HepG2 (cell line): ENCODE measurements around the gene CEP120.

Experiments used
- CHCHD3 ChIP-seq: sonication (generic); formaldehyde crosslinking; IDR thresholded peaks from 2 replicates; pipeline ENCODE4 v1.8.0; 2022; ENCODE audit warnings: mild to moderate bottlenecking, missing genetic modification reagents, moderate library complexity
- EZH2 ChIP-seq: conservative IDR thresholded peaks from 2 replicates; pipeline ENCODE4 v1.6.1; 2012; ENCODE audit warnings: mild to moderate bottlenecking, low read depth, low read length, moderate library complexity
- FOXA1 ChIP-seq, 2 experiments: fragments of 450-650 bp in 1 of 2; sonication (generic) in 1 of 2; formaldehyde crosslinking in 1 of 2; IDR thresholded peaks; 2 replicates each; pipeline versions ENCODE4 v1.4.0 to v1.6.1; 2016 to 2020; ENCODE audit warnings: missing genetic modification reagents in 1 of 2
- NFYC ChIP-seq: IDR thresholded peaks from 2 replicates; pipeline ENCODE4 v1.6.1; 2016; ENCODE audit warnings: missing genetic modification reagents, missing compliant biosample characterization
- STAG1 ChIP-seq: sonication (generic); formaldehyde crosslinking; IDR thresholded peaks from 2 replicates; pipeline ENCODE4 v1.4.0; 2020; ENCODE audit warnings: missing genetic modification reagents
- SUZ12 ChIP-seq: fragments of 150-350 bp; IDR thresholded peaks from 2 replicates; pipeline ENCODE4 v1.6.1; 2014; ENCODE audit warnings: low read depth, low read length
- ZNF567 ChIP-seq: sonication (generic); formaldehyde crosslinking; IDR thresholded peaks from 2 replicates; pipeline ENCODE4 v1.8.1; 2023; ENCODE audit warnings: mild to moderate bottlenecking, missing genetic modification reagents, borderline replicate concordance
- TF ChIP-seq, protein P1 (sequence below), 2 experiments: IDR thresholded peaks; 2 replicates each; pipeline ENCODE4 v1.6.1; 2011 to 2012; ENCODE audit warnings: low read length in 2 of 2, borderline replicate concordance in 1 of 2, low read depth in 1 of 2, mild to moderate bottlenecking in 1 of 2, moderate library complexity in 1 of 2
- TF ChIP-seq, protein P2 (sequence below), 2 experiments: sonication (generic) in 1 of 2; formaldehyde crosslinking in 1 of 2; IDR thresholded peaks; 2 replicates each; pipeline versions ENCODE4 v1.4.0 to v1.6.1; 2018 to 2020; ENCODE audit warnings: missing genetic modification reagents in 2 of 2, borderline replicate concordance in 1 of 2, low read depth in 1 of 2, mild to moderate bottlenecking in 1 of 2, missing biosample characterization in 1 of 2
- TF ChIP-seq, protein P3 (sequence below): IDR thresholded peaks from 2 replicates; pipeline ENCODE4 v1.6.1; 2016; ENCODE audit warnings: control low read depth

DNA sequence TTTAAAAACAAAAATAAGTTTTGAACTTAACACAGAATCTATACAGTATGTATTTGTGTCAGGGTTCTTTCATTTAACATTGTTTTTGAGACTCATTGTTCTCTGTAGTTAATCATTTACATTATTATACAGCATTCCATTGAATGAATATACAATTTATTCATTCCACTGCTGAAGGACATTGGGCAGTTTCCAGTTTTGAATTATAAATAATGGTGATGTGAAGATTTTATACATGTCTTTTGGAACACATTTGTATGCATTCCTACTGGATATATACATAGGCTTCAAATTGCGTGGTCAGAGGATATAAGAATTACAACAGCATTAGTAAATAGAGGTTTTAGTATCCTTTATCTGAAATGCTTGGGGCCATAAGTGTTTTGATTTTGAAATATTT is 72.0 kb downstream of the CEP120 start:
- TF ChIP-seq EZH2 (no peak), NFYC (CRISPR knock-in tag) (no peak), CHCHD3 (CRISPR knock-in tag) (no peak), ZNF567 (CRISPR knock-in tag) (no peak), STAG1 (CRISPR knock-in tag) (no peak), FOXA1 (IDR thresholded peaks at IDR 0.05) (no peak), FOXA1 (CRISPR knock-in tag; IDR thresholded peaks at IDR 0.05) (no peak), SUZ12 (no peak)
- TF ChIP-seq, protein P1, sequence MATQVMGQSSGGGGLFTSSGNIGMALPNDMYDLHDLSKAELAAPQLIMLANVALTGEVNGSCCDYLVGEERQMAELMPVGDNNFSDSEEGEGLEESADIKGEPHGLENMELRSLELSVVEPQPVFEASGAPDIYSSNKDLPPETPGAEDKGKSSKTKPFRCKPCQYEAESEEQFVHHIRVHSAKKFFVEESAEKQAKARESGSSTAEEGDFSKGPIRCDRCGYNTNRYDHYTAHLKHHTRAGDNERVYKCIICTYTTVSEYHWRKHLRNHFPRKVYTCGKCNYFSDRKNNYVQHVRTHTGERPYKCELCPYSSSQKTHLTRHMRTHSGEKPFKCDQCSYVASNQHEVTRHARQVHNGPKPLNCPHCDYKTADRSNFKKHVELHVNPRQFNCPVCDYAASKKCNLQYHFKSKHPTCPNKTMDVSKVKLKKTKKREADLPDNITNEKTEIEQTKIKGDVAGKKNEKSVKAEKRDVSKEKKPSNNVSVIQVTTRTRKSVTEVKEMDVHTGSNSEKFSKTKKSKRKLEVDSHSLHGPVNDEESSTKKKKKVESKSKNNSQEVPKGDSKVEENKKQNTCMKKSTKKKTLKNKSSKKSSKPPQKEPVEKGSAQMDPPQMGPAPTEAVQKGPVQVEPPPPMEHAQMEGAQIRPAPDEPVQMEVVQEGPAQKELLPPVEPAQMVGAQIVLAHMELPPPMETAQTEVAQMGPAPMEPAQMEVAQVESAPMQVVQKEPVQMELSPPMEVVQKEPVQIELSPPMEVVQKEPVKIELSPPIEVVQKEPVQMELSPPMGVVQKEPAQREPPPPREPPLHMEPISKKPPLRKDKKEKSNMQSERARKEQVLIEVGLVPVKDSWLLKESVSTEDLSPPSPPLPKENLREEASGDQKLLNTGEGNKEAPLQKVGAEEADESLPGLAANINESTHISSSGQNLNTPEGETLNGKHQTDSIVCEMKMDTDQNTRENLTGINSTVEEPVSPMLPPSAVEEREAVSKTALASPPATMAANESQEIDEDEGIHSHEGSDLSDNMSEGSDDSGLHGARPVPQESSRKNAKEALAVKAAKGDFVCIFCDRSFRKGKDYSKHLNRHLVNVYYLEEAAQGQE (IDR thresholded peaks at IDR 0.05; ENCODE audit: borderline replicate concordance in 1 of 2, low read depth in 1 of 2, low read length in 2 of 2), result no peak
- TF ChIP-seq, protein P2, sequence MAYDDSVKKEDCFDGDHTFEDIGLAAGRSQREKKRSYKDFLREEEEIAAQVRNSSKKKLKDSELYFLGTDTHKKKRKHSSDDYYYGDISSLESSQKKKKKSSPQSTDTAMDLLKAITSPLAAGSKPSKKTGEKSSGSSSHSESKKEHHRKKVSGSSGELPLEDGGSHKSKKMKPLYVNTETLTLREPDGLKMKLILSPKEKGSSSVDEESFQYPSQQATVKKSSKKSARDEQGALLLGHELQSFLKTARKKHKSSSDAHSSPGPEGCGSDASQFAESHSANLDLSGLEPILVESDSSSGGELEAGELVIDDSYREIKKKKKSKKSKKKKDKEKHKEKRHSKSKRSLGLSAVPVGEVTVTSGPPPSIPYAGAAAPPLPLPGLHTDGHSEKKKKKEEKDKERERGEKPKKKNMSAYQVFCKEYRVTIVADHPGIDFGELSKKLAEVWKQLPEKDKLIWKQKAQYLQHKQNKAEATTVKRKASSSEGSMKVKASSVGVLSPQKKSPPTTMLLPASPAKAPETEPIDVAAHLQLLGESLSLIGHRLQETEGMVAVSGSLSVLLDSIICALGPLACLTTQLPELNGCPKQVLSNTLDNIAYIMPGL (CRISPR knock-in tag; IDR thresholded peaks at IDR 0.05; ENCODE audit: borderline replicate concordance in 1 of 2, low read depth in 1 of 2), result no peak
- TF ChIP-seq, protein P3, sequence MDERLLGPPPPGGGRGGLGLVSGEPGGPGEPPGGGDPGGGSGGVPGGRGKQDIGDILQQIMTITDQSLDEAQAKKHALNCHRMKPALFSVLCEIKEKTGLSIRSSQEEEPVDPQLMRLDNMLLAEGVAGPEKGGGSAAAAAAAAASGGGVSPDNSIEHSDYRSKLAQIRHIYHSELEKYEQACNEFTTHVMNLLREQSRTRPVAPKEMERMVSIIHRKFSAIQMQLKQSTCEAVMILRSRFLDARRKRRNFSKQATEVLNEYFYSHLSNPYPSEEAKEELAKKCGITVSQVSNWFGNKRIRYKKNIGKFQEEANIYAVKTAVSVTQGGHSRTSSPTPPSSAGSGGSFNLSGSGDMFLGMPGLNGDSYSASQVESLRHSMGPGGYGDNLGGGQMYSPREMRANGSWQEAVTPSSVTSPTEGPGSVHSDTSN (CRISPR knock-in tag), result no peak
